GM18508 (cell line): Measurements from ENCODE around the gene EXOC6B.

ENCODE experiments used
- ATAC-seq: cut with Tn5 transposase; IDR thresholded peaks from one replicate; pipeline ENCODE4 v1.9.1; 2021; ENCODE audit warnings: moderate number of reproducible peaks; ENCODE audit not compliant: insufficient read depth, unreplicated experiment

The EXOC6B gene

GRCh38 chr2:72825257-72826155 is at the start of gene EXOC6B:
TSS of gene EXOC6B (minus strand) at chr2:72826033.
- peak; percentile 95 for ATAC-seq

- no peak for ATAC-seq
Observed at GRCh38 chr2:72871880-72872279, 46.0 kb upstream of the EXOC6B start.

- no peak for ATAC-seq
Observed at GRCh38 chr2:72871060-72871459, 45.2 kb upstream of the EXOC6B start.

GRCh38 chr2:72864500-72864899 is 38.7 kb upstream of the EXOC6B start:
- ATAC-seq = peak; percentile 49

GRCh38 chr2:72863046-72863445 is 37.2 kb upstream of the EXOC6B start:
- ATAC-seq = no peak

- peak; percentile 64 for ATAC-seq
Observed at GRCh38 chr2:72862239-72862988, 36.6 kb upstream of the EXOC6B start.

- ATAC-seq = peak; percentile 49
Observed at GRCh38 chr2:72859831-72860262, 34.0 kb upstream of the EXOC6B start.

- no peak for ATAC-seq
Observed at GRCh38 chr2:72851333-72851732, 25.5 kb upstream of the EXOC6B start.

GRCh38 chr2:72849138-72849462 is 23.3 kb upstream of the EXOC6B start:
- no peak for ATAC-seq

GRCh38 chr2:72848436-72849137 is 22.8 kb upstream of the EXOC6B start:
- no peak for ATAC-seq

- ATAC-seq = no peak
Observed at GRCh38 chr2:72847534-72848315, 21.9 kb upstream of the EXOC6B start.

GRCh38 chr2:72846171-72847095 is 20.6 kb upstream of the EXOC6B start:
- peak; percentile 99 for ATAC-seq

- ATAC-seq = no peak
Observed at GRCh38 chr2:72843301-72843700, 17.5 kb upstream of the EXOC6B start.

- ATAC-seq = no peak
Observed at GRCh38 chr2:72841462-72842125, 15.8 kb upstream of the EXOC6B start.

GRCh38 chr2:72840066-72840465 is 14.2 kb upstream of the EXOC6B start:
- no peak for ATAC-seq

GRCh38 chr2:72837171-72837570 is 11.3 kb upstream of the EXOC6B start:
- ATAC-seq = no peak

GRCh38 chr2:72835403-72835802 is 9.6 kb upstream of the EXOC6B start:
- ATAC-seq = no peak

- no peak for ATAC-seq
Observed at GRCh38 chr2:72834596-72834995, 8.8 kb upstream of the EXOC6B start.
